Activated CD4-positive, alpha-beta T cell treated with anti-CD3 and anti-CD28 coated beads, Interleukin-2, amount 50 U/mL, for 24 hours (primary cell): ENCODE measurements around the gene ALKBH3.

Experiments used
- DNase-seq, 2 donors: peaks; one replicate each; pipeline ENCODE4 v3.0.0-alpha.2; 2020; ENCODE audit warnings: low read depth in 1 of 2, low spot score in 1 of 2

The ALKBH3 gene

DNA sequence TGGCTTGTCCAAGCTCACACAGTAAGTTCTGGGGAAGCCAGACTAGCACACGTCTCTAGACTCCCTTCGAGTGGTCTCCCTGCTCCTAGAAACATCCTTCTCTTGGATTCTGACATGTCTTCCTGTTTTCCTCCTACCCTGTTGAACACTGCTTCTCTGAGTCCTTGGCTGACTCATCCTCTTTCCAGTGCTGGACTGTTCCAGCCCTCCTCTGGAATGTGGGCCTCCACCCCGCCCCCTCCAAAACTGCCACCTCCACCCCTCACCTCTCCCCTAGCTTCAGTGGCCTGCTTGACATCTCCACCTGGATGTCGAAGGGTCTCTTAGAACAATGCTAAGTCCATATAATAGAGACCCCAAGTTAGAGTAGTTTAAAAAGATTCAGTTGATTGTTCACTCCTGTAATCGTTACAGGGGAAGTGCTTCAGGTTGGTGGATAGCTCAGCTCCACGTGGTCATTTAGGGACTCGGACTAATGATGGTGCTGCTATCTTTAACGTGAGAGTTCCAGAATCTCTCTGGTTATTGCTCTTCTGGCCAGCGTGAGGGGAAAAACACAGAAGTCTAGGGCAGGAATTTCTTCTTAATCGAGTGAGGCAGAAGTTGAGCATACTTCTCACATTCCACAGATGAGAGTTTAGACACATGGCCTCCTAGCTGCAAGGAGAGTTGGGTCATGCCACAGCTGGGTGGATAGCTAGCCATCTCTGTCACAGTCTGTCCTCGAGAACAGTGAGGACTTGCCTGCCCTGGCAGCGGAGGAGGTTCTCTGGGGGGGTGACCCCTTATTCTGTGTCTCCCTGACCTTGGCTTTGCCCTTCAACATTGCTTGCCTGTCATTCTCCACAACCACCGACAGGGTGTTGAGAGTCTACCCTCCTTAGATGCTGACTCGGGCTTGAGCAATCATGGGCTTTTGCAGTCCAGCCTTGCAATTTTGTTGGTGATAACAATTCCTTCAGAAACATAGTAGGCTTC, 57.1 kb downstream of the ALKBH3 start:
- no peak for DNase-seq

DNA sequence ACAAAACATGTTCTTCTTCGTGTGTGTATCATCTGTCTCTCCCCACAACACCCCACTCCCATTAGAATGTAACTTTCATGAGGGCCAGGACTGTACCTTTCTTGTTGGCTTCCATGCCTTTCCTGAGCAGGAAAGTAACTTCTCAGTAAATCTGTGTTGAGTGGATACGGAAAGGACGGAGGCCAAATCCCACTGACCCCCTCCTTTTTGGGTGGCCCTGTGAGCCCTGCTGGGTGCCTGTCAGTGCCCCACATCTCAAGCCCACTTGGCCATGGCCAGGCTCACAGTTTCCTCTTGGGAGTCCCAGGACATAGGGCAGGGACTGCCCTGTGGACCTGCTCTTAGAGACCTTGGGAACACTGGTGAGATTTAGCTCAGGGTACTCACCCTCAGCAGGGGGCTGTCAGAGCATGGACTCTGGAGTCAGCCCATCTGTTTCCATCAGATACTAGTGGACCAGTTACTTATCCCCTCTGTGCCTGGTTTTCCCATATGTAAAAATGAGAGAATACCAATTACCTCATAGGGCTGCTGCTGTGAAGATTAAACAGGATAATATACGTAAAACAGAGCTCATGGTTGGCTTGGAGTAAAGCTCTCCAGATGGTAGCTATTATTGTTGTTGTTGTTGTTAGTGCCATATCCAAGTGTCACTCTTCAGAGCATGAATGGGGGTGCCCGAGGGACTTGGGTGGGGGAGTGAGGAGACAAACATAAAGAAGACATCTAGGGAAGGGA, 60.8 kb downstream of the ALKBH3 start:
- no peak for DNase-seq

DNA sequence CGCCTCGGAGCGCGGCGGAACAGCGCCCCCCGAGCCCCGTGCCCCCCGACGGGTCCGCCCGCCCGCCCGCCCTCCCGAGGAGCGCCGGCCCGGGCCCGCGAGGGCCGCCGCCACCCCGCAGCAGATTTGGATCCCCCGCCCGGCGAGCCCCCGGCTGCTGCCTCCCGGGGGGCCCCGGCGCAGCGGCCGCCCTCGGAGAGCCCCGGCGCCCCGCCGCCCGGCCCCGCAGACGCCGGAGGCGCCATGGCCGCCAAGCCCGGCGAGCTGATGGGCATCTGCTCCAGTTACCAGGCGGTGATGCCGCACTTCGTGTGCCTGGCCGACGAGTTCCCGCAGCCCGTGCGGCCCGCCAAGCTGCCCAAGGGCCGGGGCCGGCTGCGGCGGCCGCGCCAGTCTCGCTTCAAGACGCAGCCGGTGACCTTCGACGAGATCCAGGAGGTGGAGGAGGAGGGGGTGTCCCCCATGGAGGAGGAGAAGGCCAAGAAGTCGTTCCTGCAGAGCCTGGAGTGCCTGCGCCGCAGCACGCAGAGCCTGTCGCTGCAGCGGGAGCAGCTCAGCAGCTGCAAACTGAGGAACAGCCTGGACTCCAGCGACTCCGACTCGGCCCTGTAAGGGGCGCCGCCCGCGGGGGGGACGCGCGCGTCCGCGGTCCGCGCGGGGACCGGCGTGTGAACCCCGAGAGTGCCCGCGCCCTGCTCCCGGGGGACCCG, 62.2 kb downstream of the ALKBH3 start:
- no peak for DNase-seq

DNA sequence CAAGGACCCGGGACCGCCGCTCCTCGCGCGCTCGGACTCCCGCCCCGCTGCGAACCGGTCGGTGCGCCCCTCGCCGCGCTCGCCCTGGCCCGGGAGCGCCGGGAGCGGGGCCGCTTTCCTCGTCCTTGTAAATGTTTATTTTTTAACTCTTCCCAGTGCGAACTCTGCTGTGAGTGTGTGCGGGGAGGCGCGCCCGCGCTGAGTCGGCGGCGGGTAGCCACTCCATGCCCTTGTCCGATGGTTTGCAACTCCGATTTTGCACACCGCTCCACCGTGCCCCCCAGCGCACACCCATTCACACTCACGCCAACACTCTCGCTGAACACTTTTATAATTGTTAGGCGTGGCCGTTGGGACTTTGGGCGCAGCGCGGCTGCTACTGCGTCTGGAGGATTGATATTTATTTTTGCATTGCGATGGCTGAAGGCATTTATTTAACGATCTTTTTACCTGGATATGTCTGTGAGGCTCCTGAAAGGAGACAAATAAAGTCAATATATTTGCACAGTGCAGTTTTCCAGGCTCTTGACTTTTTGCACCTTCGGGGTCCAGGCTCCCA, 62.8 kb downstream of the ALKBH3 start:
- no peak for DNase-seq

DNA sequence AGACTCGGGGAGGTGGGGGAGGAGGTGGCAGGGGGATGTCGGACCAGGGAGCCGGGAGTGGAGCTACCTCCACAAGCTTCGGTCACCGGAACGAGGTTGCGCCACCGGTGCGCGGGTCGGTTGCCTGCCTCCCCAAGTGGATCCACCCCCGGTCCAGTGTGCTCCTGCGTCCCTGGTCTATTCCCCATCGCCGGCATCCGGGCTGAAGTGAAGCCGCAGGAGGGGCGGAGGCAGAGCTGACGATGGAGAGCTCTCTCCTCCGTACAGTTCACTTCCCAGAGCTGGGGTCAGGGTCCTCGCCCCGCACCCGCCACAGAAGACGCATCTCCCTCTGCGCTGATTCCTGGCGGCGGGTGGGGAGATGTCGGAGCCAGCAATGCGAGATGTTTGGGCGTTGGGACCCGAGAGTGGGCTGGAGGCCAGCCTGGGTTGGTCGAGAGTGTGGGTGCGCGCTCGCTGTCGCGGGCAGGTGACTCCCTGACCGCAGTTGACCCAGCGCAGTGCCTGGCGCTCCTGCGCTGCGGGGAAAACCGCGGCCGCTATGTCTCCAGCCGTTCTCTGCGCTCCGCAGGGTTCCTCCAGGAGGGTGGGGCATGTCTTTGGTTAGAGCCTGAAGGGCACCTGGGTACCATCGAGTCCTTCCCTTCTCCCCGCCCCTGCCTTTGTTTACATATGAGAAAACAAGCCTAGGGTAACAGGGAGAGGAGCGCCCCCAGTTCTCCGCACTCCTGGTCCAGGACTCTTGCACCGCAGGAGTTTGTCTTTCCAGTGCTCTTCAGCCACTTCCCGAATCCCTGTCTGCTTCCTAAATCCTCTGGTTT, 63.5 kb downstream of the ALKBH3 start:
- no peak for DNase-seq

DNA sequence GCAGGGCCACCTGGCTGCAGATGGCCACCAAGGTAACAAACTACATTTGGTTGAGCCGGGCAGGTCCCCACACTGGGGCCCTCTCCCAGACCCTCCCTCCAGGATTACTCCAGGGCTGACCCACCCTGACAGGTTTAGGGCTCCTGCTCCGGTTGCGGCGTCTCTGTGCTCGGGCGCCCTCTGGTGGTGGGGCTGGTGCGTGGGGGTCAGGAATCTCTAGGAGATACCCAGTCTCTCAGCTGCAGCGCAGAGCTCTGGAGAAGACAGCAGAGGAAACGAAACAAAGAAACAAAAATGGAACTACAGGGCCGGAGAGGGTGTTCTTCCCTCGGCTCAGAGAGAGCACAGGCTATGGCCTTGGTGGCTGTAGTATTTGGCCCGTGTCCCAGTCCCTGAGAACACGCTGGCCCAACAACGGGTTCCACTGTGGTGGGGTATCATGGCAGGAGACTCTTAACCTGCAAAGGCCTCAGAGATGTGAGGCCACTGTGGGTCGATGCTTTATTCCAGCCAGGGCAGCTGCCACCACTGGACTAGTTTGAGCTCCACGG, 64.2 kb downstream of the ALKBH3 start:
- peak; percentile 47 to 52 for DNase-seq

DNA sequence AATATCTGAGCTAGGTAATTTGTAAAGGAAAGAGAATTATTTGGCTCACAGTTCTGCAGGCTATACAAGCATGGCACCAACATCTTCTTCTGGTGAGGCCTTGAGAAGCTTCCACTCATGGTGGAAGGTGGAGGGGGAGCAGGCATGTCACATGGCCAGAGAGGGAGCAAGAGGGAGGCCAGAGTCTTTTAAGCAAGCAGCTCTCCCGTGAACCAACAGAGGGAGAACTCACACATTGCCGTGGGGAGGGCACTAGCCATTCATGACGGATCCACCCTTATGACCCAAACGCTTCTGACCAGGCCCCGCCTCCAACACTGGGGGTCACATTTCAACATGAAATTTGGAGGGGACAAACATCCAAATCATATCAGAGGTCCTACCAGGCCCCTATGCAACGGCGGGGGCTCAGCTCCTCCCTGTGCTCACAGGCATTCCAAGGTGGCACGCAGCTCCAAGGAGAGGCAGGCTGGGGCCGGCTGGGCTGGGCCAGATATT, 66.4 kb downstream of the ALKBH3 start:
- no peak for DNase-seq

DNA sequence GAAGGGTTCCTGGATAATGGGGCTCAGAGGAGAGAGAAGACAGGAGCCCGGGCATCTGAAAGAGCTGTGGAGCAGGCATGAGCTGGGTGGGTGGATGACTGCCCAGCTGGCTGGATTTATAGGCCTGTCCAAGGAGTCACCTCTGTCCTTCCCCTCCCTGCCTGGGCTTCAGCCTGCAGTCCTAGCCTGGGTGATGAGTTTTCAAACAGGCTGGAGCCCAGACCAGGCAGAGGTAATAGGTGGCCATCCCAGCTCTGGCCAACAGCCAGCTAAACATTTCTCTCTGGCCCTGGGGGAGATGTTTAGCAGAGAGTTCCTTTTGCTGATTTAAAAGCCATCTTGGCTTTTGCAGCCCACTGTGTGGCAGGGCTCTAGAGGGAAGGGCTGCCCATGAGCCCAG, 67.2 kb downstream of the ALKBH3 start:
- DNase-seq = no peak

DNA sequence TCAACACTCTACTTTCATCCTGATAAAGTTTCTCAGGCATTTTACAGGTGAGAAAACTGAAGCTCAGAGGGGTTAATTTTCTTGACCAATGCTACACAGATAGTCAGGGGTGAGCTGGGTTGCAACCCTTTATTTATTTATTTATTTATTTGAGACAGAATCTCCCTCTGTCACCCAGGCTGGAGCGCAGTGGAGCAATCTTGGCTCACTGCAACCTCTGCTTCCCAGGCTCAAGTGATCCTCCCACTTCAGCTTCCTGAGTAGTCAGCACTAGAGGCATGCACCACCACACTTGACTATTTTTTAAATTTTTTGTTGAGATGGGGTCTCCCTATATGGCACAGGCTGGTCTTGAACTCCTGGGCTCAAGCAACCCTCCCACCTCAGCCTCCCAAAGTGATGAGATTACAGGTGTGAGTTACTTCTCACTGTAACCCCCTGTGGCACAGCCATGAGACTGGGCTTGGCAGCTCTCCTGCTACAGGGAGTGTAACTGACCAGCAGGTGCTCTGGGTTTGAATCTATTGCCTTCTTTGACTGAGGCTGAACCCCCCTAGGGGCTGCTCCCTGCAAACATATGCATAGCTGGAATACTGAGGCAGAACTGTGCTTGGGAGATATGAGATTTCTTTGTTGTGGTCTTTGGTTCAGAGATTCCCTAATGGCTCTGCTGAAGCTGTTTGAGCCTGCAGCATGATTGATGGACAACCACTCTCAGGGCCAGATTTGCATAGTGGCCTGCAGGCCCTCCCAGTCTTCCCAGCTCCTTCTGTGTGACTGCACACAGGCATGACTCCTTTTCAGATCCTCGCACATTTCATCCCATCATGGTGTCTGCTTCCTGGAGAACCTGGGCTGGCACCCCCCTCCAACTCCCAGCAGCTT, 68.0 kb downstream of the ALKBH3 start:
- no peak for DNase-seq

DNA sequence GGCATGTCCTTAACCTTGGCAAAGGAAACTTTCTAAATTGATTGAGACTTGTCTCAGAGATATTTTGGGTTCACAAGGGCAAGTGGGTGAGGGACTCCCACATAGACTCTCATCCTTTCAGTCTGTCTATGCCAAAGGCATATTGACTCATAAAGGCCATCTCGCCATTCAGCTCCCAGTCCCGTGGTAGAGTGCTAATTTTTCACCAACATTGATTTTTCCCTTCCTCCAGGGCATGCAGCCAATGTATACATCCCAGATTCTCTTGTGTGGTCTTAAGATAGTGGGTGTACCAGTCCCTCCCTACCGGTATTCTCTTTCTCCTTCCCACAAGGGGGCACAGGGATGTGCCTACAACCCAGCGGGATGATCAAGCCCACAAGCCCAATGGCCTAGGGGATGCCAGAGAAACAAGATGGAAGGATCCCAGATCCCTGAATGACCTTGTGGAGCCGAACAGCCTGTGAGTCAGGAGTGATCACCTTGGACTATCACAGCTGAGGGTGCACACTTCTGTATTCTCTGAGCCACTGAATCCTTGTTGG, 69.8 kb downstream of the ALKBH3 start:
- DNase-seq = no peak

DNA sequence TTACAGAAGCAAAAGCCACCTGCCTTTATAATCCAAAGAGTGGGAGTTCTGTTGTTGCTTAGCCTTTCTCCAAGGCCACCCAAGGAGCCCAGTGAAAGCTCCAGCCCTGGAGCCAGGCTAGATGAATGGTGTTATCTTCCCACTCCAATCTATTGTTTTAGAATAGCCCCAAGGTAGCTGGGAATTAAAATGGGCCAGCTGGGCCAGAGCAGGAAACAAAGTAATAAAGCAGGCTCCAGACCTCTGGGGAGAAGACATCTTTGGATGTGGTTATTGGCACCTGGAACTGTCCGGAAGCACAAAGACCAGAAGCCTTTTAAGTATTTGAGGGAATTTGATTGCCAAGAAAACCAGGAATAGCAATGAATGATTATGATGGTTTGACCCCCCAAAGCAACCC, 70.6 kb downstream of the ALKBH3 start:
- DNase-seq = no peak

DNA sequence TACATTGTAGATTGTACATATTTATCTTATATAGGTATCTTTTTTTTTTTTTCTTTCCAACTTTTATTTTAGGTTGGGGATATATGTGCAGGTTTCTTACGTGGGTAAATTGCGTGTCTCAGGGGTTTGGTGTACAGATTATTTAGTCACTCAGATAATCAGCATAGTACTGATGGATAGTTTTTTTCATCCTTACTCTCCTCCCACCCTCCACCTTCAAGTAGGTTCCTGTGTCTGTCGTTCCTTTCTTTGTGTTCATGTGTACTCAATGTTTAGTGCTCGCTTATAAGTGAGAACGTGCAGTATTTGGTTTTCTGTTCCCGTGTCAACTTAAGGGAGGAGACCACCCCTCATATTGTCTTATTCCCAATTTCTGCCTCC, 71.4 kb downstream of the ALKBH3 start:
- DNase-seq = no peak

DNA sequence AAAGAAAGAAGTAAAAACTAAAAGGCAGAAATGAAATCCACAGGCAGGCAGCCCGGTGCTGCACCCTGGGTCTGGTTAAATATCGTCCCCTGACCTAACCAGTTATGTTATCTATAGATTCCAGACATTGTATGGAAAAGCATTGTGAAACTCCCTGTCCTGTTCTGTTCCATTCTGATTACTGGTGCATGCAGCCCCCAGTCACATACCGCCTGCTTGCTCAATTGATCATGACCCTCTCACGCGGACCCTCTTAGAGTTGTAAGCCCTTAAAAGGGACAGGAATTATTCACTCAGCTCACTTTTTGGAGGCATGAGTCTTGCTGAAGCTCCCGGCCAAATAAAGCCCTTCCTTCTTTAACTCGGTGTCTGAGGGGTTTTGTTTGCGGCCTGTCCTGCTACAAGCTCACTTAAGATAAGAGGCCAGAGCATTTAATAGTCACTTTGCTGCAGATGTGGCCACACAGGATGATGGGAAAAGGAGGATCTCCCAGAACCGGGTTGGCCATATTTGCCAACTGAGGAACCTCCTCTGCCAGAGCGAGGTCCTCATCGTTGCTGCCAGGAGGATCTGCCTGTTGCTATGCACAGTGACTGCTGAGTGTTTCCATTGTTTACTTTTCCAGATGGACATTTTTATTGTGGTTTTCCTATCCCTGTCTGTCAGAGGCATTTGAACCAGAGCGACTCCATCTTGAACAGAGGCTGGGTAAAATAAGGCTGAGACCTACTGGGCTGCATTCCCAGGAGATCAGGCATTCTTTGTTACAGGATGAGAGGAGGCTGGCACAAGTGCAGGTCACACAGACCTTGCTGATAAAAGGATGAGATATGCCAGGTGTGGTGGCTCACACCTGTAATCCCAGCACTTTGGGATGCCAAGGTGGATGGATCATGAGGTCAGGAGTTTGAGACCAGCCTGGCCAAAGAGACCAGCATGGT, 72.0 kb downstream of the ALKBH3 start:
- DNase-seq = no peak

DNA sequence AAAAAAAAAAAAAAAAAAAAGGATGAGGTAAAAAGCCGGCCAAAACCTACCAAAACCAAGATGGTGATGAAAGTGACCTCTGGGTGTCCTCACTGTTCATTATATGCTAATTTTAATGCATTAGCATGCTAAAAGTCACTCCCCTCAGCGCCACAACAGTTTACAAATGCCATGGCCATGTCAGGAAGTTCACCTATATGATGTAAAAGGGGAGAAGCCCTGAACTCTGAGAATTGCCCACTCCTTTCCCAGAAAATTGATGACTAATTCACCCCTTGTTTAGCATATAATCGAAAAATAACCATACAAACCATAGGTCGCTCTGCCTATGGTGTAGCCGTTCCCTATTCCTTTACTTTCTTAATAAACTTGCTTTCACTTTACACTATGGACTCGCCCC, 72.9 kb downstream of the ALKBH3 start:
- no peak for DNase-seq

DNA sequence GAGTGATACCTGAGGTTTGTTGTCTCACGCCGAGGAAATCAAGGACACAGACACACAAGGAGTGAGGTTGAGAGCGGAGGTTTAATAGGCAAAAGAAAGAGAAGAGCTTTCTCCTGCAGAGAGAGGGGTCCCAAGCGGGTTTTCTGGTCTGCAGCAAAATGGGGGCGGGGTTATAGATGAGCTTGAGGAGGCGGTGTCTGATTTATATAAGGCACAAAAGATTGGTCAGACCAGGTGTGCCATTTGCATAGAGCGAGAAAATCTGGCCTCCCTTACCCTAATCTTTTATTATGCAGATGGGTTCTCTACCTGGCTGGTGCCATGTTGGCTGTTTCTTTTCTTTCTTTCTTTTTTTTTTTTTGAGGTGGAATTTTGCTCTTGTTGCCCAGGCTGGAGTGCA, 73.6 kb downstream of the ALKBH3 start:
- no peak for DNase-seq

DNA sequence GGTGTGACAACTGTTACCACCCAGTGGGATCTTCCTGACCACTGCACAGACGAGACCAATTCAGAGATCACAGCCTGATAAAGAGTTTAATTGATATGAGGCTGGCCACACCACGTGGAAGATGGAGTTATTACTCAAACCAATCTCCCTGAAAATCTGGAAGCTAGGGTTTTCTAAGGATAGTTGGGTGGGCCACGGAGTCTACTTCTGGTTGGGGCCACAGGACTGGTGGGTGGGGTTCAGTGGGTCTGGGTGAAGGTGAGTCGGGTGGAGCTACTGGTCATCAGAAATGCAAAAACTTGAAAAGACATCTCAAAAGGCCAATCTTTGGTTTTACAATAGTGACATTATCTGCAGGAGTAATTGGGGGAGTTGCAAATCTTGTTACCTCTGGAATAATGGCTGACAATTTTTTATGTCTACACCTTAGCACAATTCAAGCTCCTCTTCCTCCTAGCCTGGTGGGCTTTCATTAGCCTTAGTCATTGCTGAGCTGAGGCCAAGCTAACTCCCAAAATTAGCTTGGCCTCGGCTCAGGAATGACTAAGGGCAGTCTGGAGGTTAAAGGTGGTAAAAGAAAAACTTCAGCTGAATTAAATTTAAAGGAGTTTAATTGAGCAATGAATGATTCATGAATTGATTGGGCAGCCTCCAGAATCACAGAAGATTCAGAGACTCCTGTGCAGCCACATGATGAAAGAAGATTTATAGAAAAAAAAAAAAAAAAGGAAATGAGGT, 74.9 kb downstream of the ALKBH3 start:
- no peak for DNase-seq

DNA sequence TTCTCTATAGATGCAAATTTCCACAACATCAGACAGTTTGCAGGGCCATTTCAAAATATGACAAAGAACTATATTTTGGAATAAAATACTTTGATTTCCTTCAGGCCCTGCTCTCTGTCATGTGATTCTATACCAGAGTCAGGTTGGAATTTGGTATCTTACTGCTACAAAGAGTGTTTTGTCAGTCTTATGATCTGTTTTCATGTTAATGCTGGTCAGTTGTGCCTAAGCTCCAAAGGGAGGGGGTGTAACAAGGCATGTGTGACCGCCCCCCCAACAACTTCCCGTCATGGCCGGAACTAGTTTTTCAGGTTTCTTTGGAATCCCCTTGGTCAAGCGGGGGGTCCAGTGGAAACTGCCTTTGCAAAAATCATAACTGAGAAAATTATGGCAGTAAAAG, 76.9 kb downstream of the ALKBH3 start:
- no peak for DNase-seq
